Stimulated activated CD8-positive, alpha-beta memory T cell treated with anti-CD3 and anti-CD28 coated beads, Interleukin-7, amount 100 ng/mL, for 48 hours (primary cell): Measurements from ENCODE around the gene CRYAA.

Experiments
- DNase-seq, 2 donors: peaks; one replicate each; pipeline ENCODE4 v3.0.0-alpha.2; 2020; ENCODE audit warnings: low read depth in 1 of 2; ENCODE audit errors: extremely low read depth in 1 of 2

Gene CRYAA

GRCh38 chr21:43198376-43198775 is 29.6 kb downstream of the CRYAA start:
- DNase-seq, result no peak

GRCh38 chr21:43201491-43201890 is 32.7 kb downstream of the CRYAA start:
- no peak for DNase-seq

DNA sequence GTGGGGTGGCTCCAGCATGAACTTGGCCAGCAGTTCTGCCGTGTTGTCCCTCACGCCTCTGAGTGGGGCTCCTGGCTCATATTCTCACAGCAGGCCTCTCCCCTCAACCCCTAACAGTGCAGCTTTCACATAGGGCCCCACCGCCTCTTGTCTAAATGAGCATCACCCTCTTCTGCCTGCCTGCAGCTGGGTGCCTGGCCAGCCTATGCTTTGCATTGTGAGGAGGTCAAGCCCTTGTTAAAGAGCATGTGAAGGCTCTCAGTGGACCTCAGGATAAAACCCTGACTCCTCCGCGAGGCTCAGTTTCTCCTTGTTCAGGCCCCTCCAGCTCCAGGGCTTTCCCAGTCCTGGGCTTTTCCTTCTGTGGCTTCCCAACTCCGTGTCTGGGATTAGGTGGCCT is 34.8 kb downstream of the CRYAA start:
- DNase-seq, result no peak

DNA sequence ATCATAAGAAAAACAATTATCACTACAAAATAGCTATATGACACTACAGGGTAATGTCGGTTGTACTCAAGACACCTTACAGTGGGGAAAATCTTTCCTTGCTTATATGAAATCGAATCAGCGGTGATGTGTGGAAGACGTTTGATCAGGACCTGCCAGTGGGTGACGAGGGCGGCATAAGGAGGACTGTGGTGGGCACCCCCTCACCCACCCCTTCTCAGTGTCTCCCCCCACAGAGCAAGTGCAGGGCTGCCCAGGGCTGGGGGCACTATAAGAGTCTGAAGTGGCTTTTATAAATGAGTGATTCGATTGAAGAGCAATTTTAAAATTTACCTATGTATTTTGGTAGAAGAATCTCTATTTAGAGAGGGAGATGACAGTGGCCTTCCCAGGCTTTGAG is 35.8 kb downstream of the CRYAA start:
- DNase-seq, result no peak

GRCh38 chr21:43206231-43207042 is 37.6 kb downstream of the CRYAA start:
- no peak for DNase-seq

GRCh38 chr21:43207043-43207315 is 38.2 kb downstream of the CRYAA start:
- DNase-seq, result no peak

DNA sequence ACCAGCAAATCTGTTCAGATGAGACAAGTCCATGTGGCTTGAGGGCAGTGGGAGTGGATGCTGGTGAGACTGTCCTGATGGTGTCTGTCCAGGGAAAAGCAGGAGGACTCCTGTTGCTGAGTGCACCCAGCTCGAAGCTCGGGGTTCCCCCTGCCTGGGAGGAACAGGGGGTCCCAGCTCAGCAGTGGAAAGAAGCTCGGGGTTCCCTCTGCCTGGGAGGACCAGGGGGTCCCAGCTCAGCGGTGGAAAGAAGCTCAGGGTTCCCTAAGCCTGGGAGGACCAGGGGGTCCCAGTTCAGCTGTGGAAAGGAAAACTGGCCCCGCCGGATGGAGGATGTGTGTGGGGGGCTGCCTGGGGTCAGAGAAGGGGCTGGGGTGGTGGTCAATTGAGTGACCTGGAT is 39.1 kb downstream of the CRYAA start:
- DNase-seq, result no peak

DNA sequence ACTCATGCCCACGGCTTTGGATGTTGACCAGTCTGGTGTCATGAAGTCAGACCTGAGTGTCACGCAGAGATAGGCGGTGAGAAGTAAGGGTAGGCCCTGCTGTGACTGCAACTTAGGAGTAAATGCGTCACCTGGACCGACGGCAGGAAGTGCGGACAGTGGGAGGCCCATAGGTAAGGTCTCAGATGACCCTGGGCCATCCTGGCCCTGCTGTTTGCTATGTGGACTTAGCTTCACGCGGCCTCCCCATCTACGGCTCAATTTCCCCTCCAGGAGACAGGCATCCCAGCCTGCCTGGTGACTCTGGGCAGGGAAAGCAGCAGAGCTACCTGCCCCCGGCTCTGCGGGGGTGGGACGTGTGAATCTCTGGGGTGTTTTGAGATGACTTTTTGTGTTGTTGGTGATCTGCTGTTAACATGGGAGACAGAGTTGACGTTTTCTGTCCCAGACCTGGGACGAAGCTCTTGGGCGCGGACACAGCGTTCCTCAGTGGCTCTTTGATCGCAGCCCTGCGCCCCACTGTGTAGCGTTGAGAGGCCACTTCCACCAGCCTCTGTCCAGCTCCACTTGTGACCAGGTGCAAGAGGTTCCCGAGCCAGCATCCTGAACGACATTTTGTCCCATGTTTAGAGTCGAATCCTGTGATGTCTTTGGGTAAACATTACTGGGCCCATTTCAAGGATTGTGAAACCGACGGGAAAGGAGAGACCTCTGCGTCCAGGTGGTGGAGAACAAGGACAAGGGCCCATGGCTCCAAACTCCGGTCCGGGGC is 39.9 kb downstream of the CRYAA start:
- no peak for DNase-seq

DNA sequence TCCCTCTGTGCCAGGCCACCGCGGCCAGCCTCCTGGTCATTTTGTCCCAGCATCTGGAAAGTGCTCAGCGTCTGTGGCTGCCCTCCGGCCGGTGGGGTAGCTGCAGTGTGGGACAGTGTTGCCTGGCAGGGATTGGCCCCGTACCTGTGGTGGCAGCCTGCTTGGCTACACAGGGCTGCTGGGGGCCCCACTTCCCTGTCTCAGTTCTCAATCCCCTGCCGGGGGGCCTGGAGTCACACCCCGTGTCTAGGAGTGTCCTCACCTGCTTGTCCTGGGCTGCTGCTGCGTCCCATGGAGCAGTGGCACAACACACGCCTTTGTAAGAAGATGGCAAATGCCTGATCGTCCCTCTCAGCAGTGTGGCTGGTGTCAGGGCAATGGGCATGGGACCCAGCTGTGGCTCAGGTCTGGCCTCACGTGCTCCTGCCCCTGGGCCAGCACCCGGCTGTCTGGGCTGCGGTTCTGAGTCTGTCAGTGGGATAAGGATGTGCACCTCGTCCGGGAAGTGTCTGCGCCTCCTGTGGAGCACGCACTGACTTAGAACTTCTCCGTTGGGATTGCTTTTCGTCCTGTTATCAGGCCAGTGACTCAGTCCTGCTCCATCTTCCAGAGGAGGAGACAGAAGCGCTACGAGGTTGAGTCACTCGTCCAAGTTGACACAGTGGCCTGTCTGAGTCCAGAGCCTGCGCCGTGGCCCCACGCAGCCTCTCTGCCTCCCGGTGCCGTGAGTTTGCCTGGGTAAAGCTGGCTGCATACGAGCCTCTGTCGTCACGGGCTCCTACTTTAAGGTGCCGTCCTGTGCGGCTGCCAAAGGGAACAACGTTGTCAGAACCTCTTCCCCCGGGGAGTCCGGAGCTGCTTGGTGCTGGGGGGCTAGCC is 41.0 kb downstream of the CRYAA start:
- DNase-seq, result no peak

DNA sequence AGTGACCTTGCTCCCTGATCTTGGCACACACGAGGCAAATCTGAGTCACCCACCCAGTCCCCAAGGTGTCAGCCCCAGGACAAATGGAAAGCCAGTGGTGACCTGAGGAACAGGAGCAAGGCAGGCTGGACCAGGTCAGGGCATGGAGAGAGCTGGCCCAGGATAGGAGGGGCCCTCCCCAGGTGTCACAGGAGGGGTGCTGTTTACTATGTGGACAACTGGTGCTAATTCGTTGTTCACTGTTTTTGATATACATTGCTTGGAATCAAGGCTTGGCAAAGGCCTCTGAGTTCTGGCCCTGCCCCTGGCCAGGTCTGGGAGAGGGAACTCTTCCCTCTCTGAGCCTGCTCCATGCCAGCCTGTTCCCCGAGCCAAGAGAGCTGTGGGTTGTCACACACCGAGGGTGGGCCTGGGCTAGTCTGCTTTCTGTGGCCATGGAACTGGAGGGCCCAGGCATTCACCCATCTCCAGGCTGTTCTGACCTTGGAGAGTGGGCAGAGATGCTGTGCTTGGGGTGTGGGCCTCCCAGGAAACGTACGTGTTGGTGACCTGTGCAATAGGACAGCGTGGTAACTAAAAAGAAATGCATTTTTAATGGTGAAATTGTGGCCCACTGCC is 41.8 kb downstream of the CRYAA start:
- no peak for DNase-seq

GRCh38 chr21:43211072-43211759 is 42.4 kb downstream of the CRYAA start:
- no peak for DNase-seq

DNA sequence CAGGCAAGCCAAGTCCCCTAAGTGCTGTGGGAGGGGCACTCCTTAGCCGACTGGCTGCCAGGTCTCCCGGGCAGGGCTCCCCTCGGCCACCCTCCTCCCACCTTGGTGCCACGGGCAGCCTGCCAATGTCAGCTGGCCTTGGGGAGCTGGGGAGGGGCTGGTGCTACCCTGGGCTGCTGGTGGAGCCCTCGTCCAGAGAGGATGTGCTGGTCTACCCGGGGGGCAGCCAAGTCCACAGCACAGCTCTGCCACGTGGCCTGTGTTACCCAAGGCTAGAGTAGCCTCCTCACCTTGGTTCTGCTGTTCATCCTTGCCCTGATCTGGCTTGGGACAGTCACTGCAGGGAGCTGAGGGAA is 42.9 kb downstream of the CRYAA start:
- DNase-seq, result no peak
